MM.1S (cell line): ENCODE measurements around the gene MARK3.

Source experiments
- CTCF ChIP-seq: fragments of 300-600 bp; sonication (generic); IDR thresholded peaks from 2 replicates; pipeline ENCODE4 v1.5.1; 2016; ENCODE audit warnings: antibody characterized with exemption, low read length, mixed read lengths
- EZH2 ChIP-seq: fragments of 300-600 bp; sonication (generic); optimal IDR thresholded peaks from 2 replicates; pipeline ENCODE3; 2017; ENCODE audit warnings: low read depth, mild to moderate bottlenecking, antibody characterized with exemption, low read length, mixed read lengths
- EZH2phosphoT487 ChIP-seq: fragments of 300-600 bp; sonication (generic); IDR thresholded peaks from 2 replicates; pipeline ENCODE4 v1.6.1; 2018; ENCODE audit warnings: antibody characterized with exemption, low read length

GRCh38 chr14:103510724-103511693 is 125.8 kb downstream of the MARK3 start:
- TF ChIP-seq CTCF, result no peak
- TF ChIP-seq EZH2, result no peak
- TF ChIP-seq EZH2phosphoT487, result no peak
